H1 (cell line): ENCODE measurements around the gene DOCK3. TPM values are rescaled to one million over a fixed set of nuclear protein-coding genes. Genes with fewer than 3 reads are reported as not detected.
A peak's percentile ranks its signal among the peaks of the same experiment; 100 is the strongest.
"Not testable (repeated sequence)": the region's sequence is repeated elsewhere in the genome, so short reads cannot be mapped to it uniquely, and the experiment has no call there.

ENCODE experiments used
- CTCF ChIA-PET: fragments of 300-600 bp; sonication (Branson Sonifier 250); formaldehyde crosslinking; loops from one replicate; lab custom pipeline; 2021; ENCODE audit not compliant: partially characterized antibody; lab: Charles Lee
- POLR2A ChIA-PET: fragments of 300-600 bp; sonication (Branson Sonifier 250); formaldehyde crosslinking; loops from one replicate; lab custom pipeline; 2021; ENCODE audit warnings: inconsistent platforms; ENCODE audit not compliant: partially characterized antibody; lab: Charles Lee
- DNase-seq, 2 experiments: peaks; one replicate each; pipeline versions ENCODE4 v3.0.0 to v3.0.0-alpha.2; 2010 to 2022; ENCODE audit warnings: low spot score in 2 of 2, low read depth in 1 of 2, mixed read lengths in 1 of 2
- FAIRE-seq: peaks from 2 replicates; lab custom pipeline; 2011; peaks lifted over from hg19 to GRCh38; lab: Jason Lieb, UNC
- H2AFZ ChIP-seq: 2 replicates; pipeline ENCODE4 v1.8.1; 2012; ENCODE audit warnings: low read length, inconsistent platforms
- H2AK5ac ChIP-seq: 2 replicates; pipeline ENCODE4 v1.6.1; 2013; ENCODE audit warnings: low read depth, low read length
- H2BK120ac ChIP-seq: replicated peaks from 2 replicates; pipeline ENCODE3; 2013; ENCODE audit warnings: low read depth, low read length, inconsistent platforms
- H2BK12ac ChIP-seq: 2 replicates; pipeline ENCODE4 v1.6.1; 2013; ENCODE audit warnings: low read depth, low read length
- H2BK15ac ChIP-seq: 2 replicates; pipeline ENCODE4 v1.6.1; 2013; ENCODE audit warnings: low read length
- H2BK20ac ChIP-seq: 2 replicates; pipeline ENCODE4 v1.6.1; 2013; ENCODE audit warnings: low read length
- H2BK5ac ChIP-seq: 2 replicates; pipeline ENCODE4 v1.6.1; 2013; ENCODE audit warnings: low read depth, low read length
- H3K14ac ChIP-seq: 2 replicates; pipeline ENCODE4 v1.6.1; 2013; ENCODE audit warnings: inconsistent platforms; ENCODE audit not compliant: insufficient read length
- H3K18ac ChIP-seq: 2 replicates; pipeline ENCODE4 v1.6.1; 2013; ENCODE audit warnings: low read length; ENCODE audit errors: extremely low read depth
- H3K23ac ChIP-seq: 2 replicates; pipeline ENCODE4 v1.6.1; 2013; ENCODE audit warnings: inconsistent platforms; ENCODE audit not compliant: insufficient read length
- H3K23me2 ChIP-seq: 2 replicates; pipeline ENCODE4 v1.6.1; 2013; ENCODE audit warnings: low read depth, low read length
- H3K27ac ChIP-seq: 2 replicates; pipeline ENCODE4 v1.6.1; 2011; ENCODE audit warnings: low read depth, low read length, inconsistent platforms
- H3K27me3 ChIP-seq, 4 experiments: replicated peaks in 1 of 4; 1 replicate in 1 of 4; 2 replicates in 3 of 4; pipeline versions ENCODE4 v1.6.1 to v1.8.1; 2011 to 2013; ENCODE audit warnings: low read length in 3 of 4, mild to moderate bottlenecking in 3 of 4, inconsistent platforms in 2 of 4, mixed read lengths in 2 of 4, moderate library complexity in 1 of 4; ENCODE audit not compliant: control insufficient read depth in 3 of 4, insufficient read depth in 3 of 4; ENCODE audit errors: extremely low read depth in 1 of 4
- H3K36me3 ChIP-seq, 4 experiments: 2 replicates each; pipeline versions ENCODE4 v1.6.1 to v1.8.1; 2011 to 2013; ENCODE audit warnings: mild to moderate bottlenecking in 4 of 4, low read length in 3 of 4, moderate library complexity in 2 of 4, control low read depth in 1 of 4, inconsistent platforms in 1 of 4; ENCODE audit not compliant: insufficient read depth in 4 of 4, control insufficient read depth in 2 of 4
- H3K4ac ChIP-seq: replicated peaks from 2 replicates; pipeline ENCODE3; 2013; ENCODE audit warnings: low read length, low read depth, mixed read lengths, inconsistent platforms; ENCODE audit not compliant: insufficient read length
- H3K4me1 ChIP-seq, 4 experiments: replicated peaks in 1 of 4; 1 replicate in 1 of 4; 2 replicates in 3 of 4; pipeline versions ENCODE4 v1.6.1 to v1.8.1; 2011 to 2013; ENCODE audit warnings: low read length in 3 of 4, inconsistent platforms in 2 of 4, mixed read lengths in 1 of 4; ENCODE audit not compliant: insufficient read depth in 4 of 4, control insufficient read depth in 3 of 4
- H3K4me2 ChIP-seq, 2 experiments: 2 replicates each; pipeline versions ENCODE4 v1.6.1 to v1.8.1; 2011 to 2013; ENCODE audit warnings: low read depth in 2 of 2, low read length in 2 of 2, control low read depth in 1 of 2, inconsistent platforms in 1 of 2, mild to moderate bottlenecking in 1 of 2; ENCODE audit not compliant: insufficient read depth in 1 of 2
- H3K4me3 ChIP-seq, 4 experiments: fragments of 200-600, 300-600 bp in 1 of 4; sonication (generic), shearing (Covaris generic), sonication (Bioruptor Twin) in 1 of 4; 2 replicates each; pipeline versions ENCODE4 v1.5.1 to v1.8.1; 2011 to 2016; ENCODE audit warnings: low read length in 4 of 4, low read depth in 3 of 4, control low read depth in 2 of 4, inconsistent platforms in 2 of 4, mild to moderate bottlenecking in 2 of 4, mixed read lengths in 1 of 4, moderate library complexity in 1 of 4; ENCODE audit not compliant: insufficient read depth in 2 of 4; ENCODE audit errors: extremely low read depth in 1 of 4
- H3K56ac ChIP-seq: replicated peaks from 2 replicates; pipeline ENCODE3; 2013; ENCODE audit warnings: low read depth, mild to moderate bottlenecking, mixed read lengths, low read length, inconsistent platforms; ENCODE audit not compliant: insufficient read length
- H3K79me1 ChIP-seq: 2 replicates; pipeline ENCODE4 v1.6.1; 2013; ENCODE audit warnings: low read depth, low read length, control low read depth
- H3K79me2 ChIP-seq, 2 experiments: 2 replicates each; pipeline versions ENCODE4 v1.6.1 to v1.8.1; 2012 to 2013; ENCODE audit warnings: low read length in 2 of 2, mild to moderate bottlenecking in 2 of 2, inconsistent platforms in 1 of 2; ENCODE audit not compliant: insufficient read depth in 2 of 2, control insufficient read depth in 1 of 2
- H3K9ac ChIP-seq, 4 experiments: replicated peaks in 1 of 4; 1 replicate in 1 of 4; 2 replicates in 3 of 4; pipeline versions ENCODE4 v1.6.1 to v1.8.1; 2011 to 2013; ENCODE audit warnings: low read depth in 3 of 4, low read length in 3 of 4, control low read depth in 2 of 4, mild to moderate bottlenecking in 2 of 4, moderate library complexity in 2 of 4, inconsistent platforms in 1 of 4; ENCODE audit errors: extremely low read depth in 1 of 4
- H3K9me3 ChIP-seq, 2 experiments: 2 replicates each; pipeline versions ENCODE4 v1.6.1 to v1.8.1; 2012 to 2013; ENCODE audit warnings: mild to moderate bottlenecking in 2 of 2, moderate library complexity in 2 of 2, control low read depth in 1 of 2, inconsistent platforms in 1 of 2, low read depth in 1 of 2, low read length in 1 of 2, mixed read lengths in 1 of 2; ENCODE audit not compliant: insufficient read depth in 2 of 2
- H4K20me1 ChIP-seq, 2 experiments: replicated peaks in 1 of 2; 2 replicates each; pipeline versions ENCODE3 to v1.8.1; 2011 to 2013; ENCODE audit warnings: inconsistent platforms in 2 of 2, low read length in 2 of 2, mild to moderate bottlenecking in 1 of 2; ENCODE audit not compliant: insufficient read depth in 2 of 2, control insufficient read depth in 1 of 2
- H4K5ac ChIP-seq: 2 replicates; pipeline ENCODE4 v1.6.1; 2013; ENCODE audit warnings: low read length, low read depth, mixed read lengths, inconsistent platforms; ENCODE audit not compliant: insufficient read length
- H4K8ac ChIP-seq: 2 replicates; pipeline ENCODE4 v1.8.0; 2013; ENCODE audit warnings: mild to moderate bottlenecking, moderate library complexity, low read length, inconsistent platforms; ENCODE audit not compliant: insufficient read depth; ENCODE audit errors: extremely low read depth
- H4K91ac ChIP-seq: replicated peaks from 2 replicates; pipeline ENCODE3; 2013; ENCODE audit warnings: low read length, mixed read lengths, inconsistent platforms; ENCODE audit not compliant: insufficient read length
- WGBS, 2 experiments: shearing (Covaris generic) in 1 of 2; methylation state at CpG; one replicate each; pipeline versions ENCODE4 v1.1.6 to v1.1.7; 2013 to 2015; ENCODE audit warnings: low lambda C conversion rate in 2 of 2, mixed read lengths in 2 of 2, inconsistent platforms in 1 of 2, low coverage in 1 of 2, missing lambda C conversion rate in 1 of 2; ENCODE audit not compliant: insufficient replicate concordance in 2 of 2, insufficient coverage in 1 of 2, insufficient read length in 1 of 2; ENCODE audit errors: extremely low coverage in 1 of 2, missing lambda C conversion rate in 1 of 2; 5-methylcytosine and 5-hydroxymethylcytosine counted together
- polyA plus RNA-seq, 7 experiments: library from polyadenylated mRNA; depleted of rRNA in 3 of 7; stranded (reverse) in 5 of 7; unstranded in 2 of 7; fragments of >200 nt in 5 of 7; fragments of 200-250 nt in 2 of 7; gene quantifications; 1 replicate in 5 of 7; 2 replicates in 1 of 7; 4 replicates in 1 of 7; pipeline versions ENCODE4 v1.2.1 to v1.2.3, GENCODE V29; 2011 to 2013; ENCODE audit warnings: missing spikeins in 2 of 7, mixed read lengths in 2 of 7
- total RNA-seq: library from RNA; stranded (reverse); fragmentation: NEBNext Ultra II Directional; extraction: Animal tissue kit (Norgen Biotek cat#: 25700); gene quantifications from 2 replicates; pipeline ENCODE4 v1.2.1, GENCODE V29; 2021

Gene DOCK3
- total and polyA plus RNA-seq, 2 of the 8 experiments (the other 6 are each of a cell fraction or from before 2014, with no cell fraction given), result 2.7 to 5.0 TPM

DNA sequence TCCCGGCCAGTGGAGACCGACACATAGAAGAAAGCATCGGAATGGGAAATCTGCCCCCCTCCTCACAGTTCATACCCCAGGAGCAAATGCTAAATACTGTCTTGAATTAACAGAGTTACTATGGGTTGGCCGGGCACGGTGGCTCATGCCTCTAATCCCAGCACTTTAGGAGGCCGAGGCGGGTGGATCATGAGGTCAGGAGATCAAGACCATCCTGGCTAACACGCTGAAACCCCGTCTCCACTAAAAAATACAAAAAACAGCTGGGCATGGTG, 8.9 kb upstream of the DOCK3 start:
- not testable (repeated sequence) for H3K9me3 ChIP-seq, FAIRE-seq, DNase-seq, H3K23ac ChIP-seq, H3K14ac ChIP-seq, H3K18ac ChIP-seq, H2AFZ ChIP-seq, H3K4me3 ChIP-seq, H2BK12ac ChIP-seq, H2AK5ac ChIP-seq, H3K79me2 ChIP-seq, H4K8ac ChIP-seq, H3K23me2 ChIP-seq, H2BK120ac ChIP-seq, H3K36me3 ChIP-seq, H3K27ac ChIP-seq, H3K4ac ChIP-seq, H2BK20ac ChIP-seq, H3K9ac ChIP-seq, H3K4me2 ChIP-seq, H3K79me1 ChIP-seq, H2BK15ac ChIP-seq, H4K5ac ChIP-seq, H3K56ac ChIP-seq, H2BK5ac ChIP-seq, H4K20me1 ChIP-seq, H3K27me3 ChIP-seq, H3K4me1 ChIP-seq
- POLR2A ChIA-PET, result interaction anchor here (0.6 to 0.9 kb wide), 2 partner anchors 11 to 13 kb away, joined by 3 read pairs; no protein-coding TSS in a partner anchor
- H4K91ac ChIP-seq, result peak overlapping the region; percentile 35
- CTCF ChIA-PET, result interaction anchor here (1.3 to 63.8 kb wide), 2 partner anchors 8 to 44 kb away, joined by 3 to 1262 read pairs; partner anchors contain the start of genes CISH and MAPKAPK3
- WGBS, 2 experiments, result 91% methylated on average over 9 of the region's 9 CpGs; no CpG with 5 or more reads in 1 of the 2 experiments
